Measurements from ENCODE around the gene PADI4.

DNA sequence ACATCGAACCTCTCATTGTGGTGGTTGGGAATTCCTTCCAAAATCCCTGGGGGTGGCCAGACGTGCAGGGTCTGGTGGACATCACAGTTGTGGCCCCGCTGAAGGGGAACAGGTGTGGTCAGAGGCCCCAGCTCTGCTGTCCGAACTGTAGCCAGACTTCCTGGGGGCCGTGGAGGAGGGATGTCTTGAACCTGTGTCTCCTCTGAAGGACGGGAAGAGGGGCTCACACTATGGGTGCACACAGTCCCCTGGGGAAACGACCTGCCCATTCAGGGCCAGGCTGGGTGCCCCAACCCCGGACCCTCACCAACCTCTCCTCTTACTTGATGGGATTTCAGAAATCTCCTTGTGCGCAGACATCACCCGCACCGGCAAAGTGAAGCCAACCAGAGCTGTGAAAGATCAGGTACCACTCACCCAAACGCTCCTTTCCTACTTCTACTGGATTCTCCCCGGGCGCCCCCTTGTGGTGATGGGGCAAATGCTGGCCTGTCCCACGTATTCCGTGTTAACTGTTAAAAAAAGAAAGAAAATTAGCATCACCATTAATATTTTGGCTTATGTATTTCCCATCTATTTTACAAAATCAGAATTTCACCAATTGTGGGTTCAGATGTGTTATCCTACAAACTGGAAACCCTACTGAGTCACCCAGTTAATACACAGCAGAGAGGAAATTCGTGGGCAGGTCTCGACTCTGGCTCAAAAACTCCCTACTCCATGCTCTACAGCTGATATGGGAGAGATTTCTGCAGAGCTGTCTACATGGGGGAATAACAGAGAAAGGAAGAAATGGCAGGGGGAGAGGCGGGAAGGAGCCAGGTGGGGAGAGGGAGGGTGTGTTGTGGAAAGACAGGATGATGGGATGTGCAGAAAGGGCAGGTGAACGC is 28.1 kb downstream of the PADI4 start:
- TF ChIP-seq, protein P1, sequence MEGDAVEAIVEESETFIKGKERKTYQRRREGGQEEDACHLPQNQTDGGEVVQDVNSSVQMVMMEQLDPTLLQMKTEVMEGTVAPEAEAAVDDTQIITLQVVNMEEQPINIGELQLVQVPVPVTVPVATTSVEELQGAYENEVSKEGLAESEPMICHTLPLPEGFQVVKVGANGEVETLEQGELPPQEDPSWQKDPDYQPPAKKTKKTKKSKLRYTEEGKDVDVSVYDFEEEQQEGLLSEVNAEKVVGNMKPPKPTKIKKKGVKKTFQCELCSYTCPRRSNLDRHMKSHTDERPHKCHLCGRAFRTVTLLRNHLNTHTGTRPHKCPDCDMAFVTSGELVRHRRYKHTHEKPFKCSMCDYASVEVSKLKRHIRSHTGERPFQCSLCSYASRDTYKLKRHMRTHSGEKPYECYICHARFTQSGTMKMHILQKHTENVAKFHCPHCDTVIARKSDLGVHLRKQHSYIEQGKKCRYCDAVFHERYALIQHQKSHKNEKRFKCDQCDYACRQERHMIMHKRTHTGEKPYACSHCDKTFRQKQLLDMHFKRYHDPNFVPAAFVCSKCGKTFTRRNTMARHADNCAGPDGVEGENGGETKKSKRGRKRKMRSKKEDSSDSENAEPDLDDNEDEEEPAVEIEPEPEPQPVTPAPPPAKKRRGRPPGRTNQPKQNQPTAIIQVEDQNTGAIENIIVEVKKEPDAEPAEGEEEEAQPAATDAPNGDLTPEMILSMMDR (IDR thresholded peaks at IDR 0.05), result peak; percentile 72 to 84 (median 74)
- TF ChIP-seq POLR2AphosphoS5 (IDR thresholded peaks at IDR 0.05), result no peak

Measured in prostate gland (tissue), 2 donors.